RCC 7860 (cell line): Measurements from ENCODE around the gene NR6A1.

Experiments used
- DNase-seq: peaks from one replicate; pipeline ENCODE4 v3.0.0-alpha.2; 2015; ENCODE audit warnings: low spot score
- FAIRE-seq: peaks from 2 replicates; lab custom pipeline; 2012; peaks lifted over from hg19 to GRCh38; lab: Jason Lieb, UNC

NR6A1 gene

GRCh38 chr9:124663046-124663961 is 107.8 kb downstream of the NR6A1 start:
- no peak for DNase-seq
- peak; percentile 29 for FAIRE-seq

GRCh38 chr9:124662561-124662960 is 108.5 kb downstream of the NR6A1 start:
- FAIRE-seq (no peak), DNase-seq (no peak)

- DNase-seq = no peak
- no peak for FAIRE-seq
These were observed 109.8 kb downstream of the NR6A1 start for GRCh38 chr9:124661271-124661670.

GRCh38 chr9:124660341-124660801 is 110.7 kb downstream of the NR6A1 start:
- FAIRE-seq = peak; percentile 84
- peak; percentile 85 for DNase-seq

DNA sequence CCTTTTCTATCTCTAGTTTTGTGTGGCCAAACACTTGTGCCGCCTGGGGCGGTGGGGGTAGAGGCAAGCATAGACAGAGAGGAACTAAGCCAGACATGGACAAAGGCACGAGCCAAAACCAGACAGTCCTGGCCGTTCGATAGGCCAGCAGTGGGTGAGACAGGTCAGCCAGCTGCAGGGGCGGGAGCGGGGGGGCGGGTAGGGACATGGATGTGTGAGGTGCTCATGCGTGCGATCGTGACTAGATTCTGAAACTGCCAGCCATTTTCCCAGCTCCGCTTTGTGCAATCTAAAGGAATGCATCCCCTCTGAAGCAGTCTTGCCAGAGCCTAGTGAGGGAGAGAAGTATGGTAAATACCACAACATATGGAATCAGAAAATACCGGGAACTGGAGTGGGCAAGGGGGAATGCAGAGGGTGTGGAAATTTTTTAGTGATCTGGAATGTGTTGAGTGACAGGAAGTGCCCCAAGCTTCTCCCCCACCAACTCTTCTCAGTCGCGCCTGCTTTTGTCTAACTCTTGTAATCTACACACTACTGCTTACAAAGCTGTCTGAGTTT is 111.9 kb downstream of the NR6A1 start:
- peak; percentile 83 for FAIRE-seq
- DNase-seq = peak; percentile 99

DNA sequence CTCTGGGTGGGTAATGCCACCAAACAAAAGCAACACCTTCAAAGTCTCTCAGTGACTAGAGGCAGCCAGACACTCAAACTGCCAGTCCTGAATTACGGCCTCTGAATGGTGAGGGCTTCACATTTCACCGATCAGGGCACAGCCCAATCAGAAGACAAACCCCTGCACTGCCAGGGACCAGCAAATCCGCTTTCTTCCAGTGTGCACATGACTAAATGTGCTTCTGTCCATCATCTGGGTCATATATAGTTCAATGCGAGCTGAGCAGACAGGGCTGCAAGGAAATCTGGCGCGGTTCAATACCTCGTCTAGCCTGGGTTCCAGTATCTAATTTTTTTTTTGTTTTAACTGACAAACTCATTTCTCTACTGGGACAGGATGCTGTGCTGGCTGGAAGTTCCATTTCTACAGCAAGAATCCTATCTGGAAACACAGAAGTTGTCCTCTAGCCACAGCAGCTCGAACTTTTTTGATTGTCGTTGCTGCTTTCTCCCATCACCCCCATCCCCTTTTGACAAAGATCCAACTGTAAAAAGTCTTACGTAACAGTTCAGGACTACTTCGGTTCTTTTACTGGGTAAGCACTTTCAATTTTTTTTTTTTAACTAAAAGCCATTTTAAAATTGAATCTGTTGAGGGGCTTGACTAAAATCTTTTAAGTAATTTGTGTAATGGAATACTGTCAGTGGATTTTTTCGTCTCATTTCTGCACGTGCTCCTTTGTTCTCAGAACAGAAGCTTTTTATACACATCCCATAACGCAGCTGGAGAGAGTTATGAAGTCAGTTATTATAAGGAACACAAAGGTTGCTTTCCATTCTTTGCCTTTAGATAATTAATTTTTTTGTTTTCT is 112.7 kb downstream of the NR6A1 start:
- DNase-seq = peak; percentile 99
- peak; percentile 96 for FAIRE-seq

DNA sequence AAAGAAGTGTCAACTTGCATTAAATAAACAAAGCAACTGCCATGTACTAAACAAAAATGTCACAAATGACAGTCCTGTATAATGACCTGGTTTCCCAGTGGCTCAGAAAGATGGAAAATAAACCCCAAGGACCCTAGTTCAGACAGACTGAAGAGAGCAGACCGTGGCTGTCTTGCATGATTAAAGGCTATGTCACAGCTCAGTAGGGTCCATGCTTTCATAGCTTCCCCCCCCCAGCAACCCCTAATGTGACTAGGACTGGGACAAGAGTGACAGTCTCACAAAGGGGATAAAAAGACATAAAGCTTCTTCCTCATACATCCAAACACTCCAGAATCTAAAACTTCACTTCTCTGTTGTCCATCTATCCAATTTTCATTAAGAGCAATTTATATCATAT is 113.6 kb downstream of the NR6A1 start:
- FAIRE-seq (peak; percentile 17), DNase-seq (peak; percentile 42)

GRCh38 chr9:124654431-124654830 is 116.7 kb downstream of the NR6A1 start:
- DNase-seq (no peak), FAIRE-seq (no peak)

GRCh38 chr9:124652615-124653393 is 118.3 kb downstream of the NR6A1 start:
- peak; percentile 87 for DNase-seq
- peak; percentile 87 for FAIRE-seq

GRCh38 chr9:124652203-124652602 is 118.9 kb downstream of the NR6A1 start:
- DNase-seq (no peak), FAIRE-seq (no peak)

DNA sequence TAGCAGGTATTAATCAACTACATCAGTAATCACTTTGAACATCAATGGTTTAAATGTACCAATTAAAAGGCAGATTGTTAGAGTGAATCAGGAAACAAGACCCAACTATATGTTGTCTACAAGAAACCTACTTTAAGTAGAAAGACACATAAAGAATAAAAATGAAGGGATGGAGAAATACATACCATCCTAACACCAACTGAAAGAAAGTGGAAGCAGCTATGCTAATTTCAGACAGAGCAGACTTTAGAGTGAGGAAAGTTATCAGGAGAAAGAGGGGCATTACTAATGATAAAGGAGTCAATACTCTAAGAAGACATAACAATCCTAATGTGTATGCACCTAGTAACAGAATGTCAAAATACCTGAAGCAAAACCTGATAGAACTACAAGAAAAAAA is 125.8 kb downstream of the NR6A1 start:
- no peak for FAIRE-seq

GRCh38 chr9:124639637-124640036 is 131.5 kb downstream of the NR6A1 start:
- FAIRE-seq = no peak
- no peak for DNase-seq

More for the DNA sequence above, 125.8 kb downstream of the NR6A1 start:
- DNase-seq = no peak

DNA sequence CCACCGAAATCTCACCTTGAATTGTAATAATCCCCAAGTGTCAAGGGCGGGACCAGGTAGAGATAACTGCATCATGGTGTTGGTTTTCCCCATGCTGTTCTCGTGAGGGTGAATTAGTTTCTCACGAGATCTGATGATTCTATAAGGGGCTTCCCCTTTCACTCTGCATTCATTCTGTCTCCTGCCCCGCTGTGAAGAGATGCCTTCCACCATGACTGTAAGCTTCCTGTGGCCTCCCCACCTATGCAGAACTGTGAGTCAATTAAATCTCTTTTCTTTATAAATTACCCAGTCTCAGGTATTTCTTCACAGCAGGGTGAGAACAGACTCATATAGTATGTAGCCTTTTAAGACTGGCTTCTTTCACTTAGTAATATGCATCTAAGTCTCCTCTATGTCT is 135.8 kb downstream of the NR6A1 start:
- FAIRE-seq = no peak
- no peak for DNase-seq

DNA sequence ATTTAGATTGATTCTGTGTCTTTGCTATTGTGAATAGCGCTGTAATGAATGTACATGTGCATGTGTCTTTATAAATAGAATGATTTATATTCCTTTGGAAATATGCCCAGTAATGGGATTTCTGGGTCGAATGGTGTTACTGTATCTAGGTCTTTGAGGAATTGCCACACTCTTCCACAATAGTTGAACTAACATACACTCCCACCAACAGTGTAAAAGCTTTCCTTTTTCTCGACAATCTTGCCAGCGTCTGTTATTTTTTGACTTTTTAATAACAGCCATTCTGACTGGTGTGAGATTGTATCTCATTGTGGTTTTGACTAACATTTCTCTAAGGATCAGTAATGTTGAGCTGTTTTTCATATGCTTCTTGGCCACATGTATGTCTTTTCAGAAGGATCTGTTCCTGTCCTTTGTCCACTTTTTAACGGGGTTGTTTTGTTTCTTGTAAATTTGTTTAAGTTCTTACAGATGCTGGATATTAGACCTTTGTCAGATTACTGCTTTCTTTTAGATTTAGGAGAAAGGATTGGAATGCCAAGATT is 139.0 kb downstream of the NR6A1 start:
- DNase-seq (peak; percentile 51), FAIRE-seq (peak; percentile 90)

- DNase-seq (no peak), FAIRE-seq (no peak)
These were observed 139.8 kb downstream of the NR6A1 start for GRCh38 chr9:124631326-124631725.

- DNase-seq (peak; percentile 70), FAIRE-seq (peak; percentile 94)
These were observed 141.5 kb downstream of the NR6A1 start for GRCh38 chr9:124629600-124629999.

DNA sequence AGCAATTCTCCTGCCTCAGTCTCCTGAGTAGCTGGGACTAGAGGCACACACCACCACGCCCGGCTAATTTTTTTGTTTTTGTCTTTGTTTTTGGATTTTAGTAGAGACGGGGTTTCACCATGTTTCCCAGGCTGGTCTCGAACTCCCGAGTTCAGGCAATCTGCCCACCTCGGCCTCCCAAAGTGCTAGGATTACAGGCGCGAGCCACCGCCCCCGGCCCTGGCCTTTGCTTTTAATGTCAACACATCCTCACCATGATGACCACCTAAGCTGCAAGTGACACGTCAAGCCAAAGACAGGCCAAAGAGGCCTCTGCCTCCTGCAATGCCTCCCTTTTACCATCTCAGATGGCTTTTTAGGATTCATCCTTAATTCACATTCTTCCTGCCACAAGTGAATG is 142.4 kb downstream of the NR6A1 start:
- FAIRE-seq (no peak), DNase-seq (no peak)

GRCh38 chr9:124626276-124626675 is 144.8 kb downstream of the NR6A1 start:
- DNase-seq = no peak
- FAIRE-seq = no peak

DNA sequence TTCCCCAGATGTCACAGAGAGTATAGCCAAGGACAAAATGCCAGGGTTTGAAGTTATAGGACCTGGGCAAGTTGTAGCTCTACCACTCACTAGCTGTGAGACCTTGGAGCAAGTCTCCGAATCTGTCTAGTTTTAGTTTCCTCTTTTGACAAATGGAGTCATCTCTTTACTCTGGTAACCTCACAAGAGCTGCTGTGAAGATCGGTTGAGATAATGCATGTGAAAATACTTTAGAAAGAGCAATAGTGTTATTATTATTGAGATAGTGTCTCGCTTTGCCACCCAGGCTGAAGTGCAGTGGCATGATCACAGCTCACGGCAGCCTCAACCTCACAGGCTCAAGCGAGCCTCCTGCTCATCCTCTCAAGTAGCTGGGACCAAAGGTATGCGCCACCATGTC is 146.0 kb downstream of the NR6A1 start:
- no peak for FAIRE-seq
- DNase-seq = no peak

DNA sequence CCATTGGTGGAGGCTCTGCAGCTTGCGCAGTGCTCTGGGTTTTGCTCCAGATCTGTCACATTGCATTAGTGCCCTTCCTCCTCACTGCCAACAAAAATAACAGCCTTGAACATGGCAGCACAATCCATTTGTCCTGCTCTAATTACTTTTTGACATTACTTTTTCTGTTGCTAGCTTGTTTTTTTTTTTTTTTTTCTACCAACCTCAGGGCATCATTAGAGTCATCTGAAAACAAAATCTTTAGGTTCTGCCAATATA is 146.4 kb downstream of the NR6A1 start:
- FAIRE-seq (no peak), DNase-seq (no peak)
